Suprapubic skin (tissue), 4 donors: ENCODE measurements around the gene USP15. TPM values are rescaled to one million over a fixed set of nuclear protein-coding genes. Genes with fewer than 3 reads are reported as not detected.

Experiments used
- DNase-seq, 2 donors: peaks; one replicate each; pipeline ENCODE4 v3.0.0-alpha.2; 2019; ENCODE audit warnings: low spot score in 2 of 2
- H3K27ac ChIP-seq: fragments of 200-600 bp; sonication (generic); one replicate; pipeline ENCODE4 v1.5.1; 2019
- H3K27me3 ChIP-seq: fragments of 200-600 bp; sonication (generic); one replicate; pipeline ENCODE4 v1.5.1; 2019
- H3K36me3 ChIP-seq: fragments of 200-600 bp; sonication (generic); one replicate; pipeline ENCODE4 v1.5.1; 2019
- H3K4me1 ChIP-seq: fragments of 200-600 bp; sonication (generic); one replicate; pipeline ENCODE4 v1.5.1; 2019
- H3K4me3 ChIP-seq: fragments of 200-600 bp; sonication (generic); one replicate; pipeline ENCODE4 v1.5.1; 2019; ENCODE audit warnings: mild to moderate bottlenecking
- H3K9me3 ChIP-seq: fragments of 200-600 bp; sonication (generic); one replicate; pipeline ENCODE4 v1.5.1; 2019
- CTCF ChIP-seq, 2 donors: fragments of 200-600 bp in 1 of 2; fragments of 450-650 bp in 1 of 2; sonication (generic) in 1 of 2; IDR thresholded peaks; one replicate each; pipeline ENCODE4 v1.5.1; 2016 to 2019; ENCODE audit warnings: antibody characterized with exemption in 2 of 2, mild to moderate bottlenecking in 1 of 2, moderate library complexity in 1 of 2
- EP300 ChIP-seq: sonication (generic); formaldehyde crosslinking; IDR thresholded peaks from one replicate; pipeline ENCODE4 v1.6.1; 2017; ENCODE audit warnings: antibody characterized with exemption
- POLR2A ChIP-seq, 2 donors: fragments of 450-650 bp; IDR thresholded peaks; one replicate each; pipeline ENCODE4 v1.6.1; 2017; ENCODE audit warnings: antibody characterized with exemption in 2 of 2, mild to moderate bottlenecking in 2 of 2, moderate library complexity in 2 of 2
- POLR2AphosphoS5 ChIP-seq, 3 donors: sonication (generic); formaldehyde crosslinking; IDR thresholded peaks; one replicate each; pipeline ENCODE4 v1.6.1; 2017; ENCODE audit warnings: antibody characterized with exemption in 3 of 3
- WGBS: methylation state at CpG from one replicate; pipeline ENCODE4 v1.1.5; 2018; 5-methylcytosine and 5-hydroxymethylcytosine counted together
- total RNA-seq, 4 donors: library from RNA; depleted of rRNA; stranded (reverse); fragments of >200 nt; gene quantifications; one replicate each; pipeline ENCODE4 v1.1.0, GENCODE V29; 2016

The USP15 gene
- total RNA-seq, 4 donors from 2014 or later = 59.1 to 141 (median 80.6) TPM

GRCh38 chr12:62249419-62249818 is 10.8 kb upstream of the USP15 start:
- no peaks in the 10 kb centered on the region for H3K27me3 ChIP-seq
- no peaks in the 10 kb centered on the region for H3K36me3 ChIP-seq
- no peak for DNase-seq
- no peak overlapping the region for H3K27ac ChIP-seq
- no peaks in the 10 kb centered on the region for H3K9me3 ChIP-seq
- peaks cover 20% of the 10 kb centered on the region for H3K4me1 ChIP-seq
- WGBS = 92% methylated on average over 2 of the region's 2 CpGs
- TF ChIP-seq POLR2A (IDR thresholded peaks at IDR 0.05) (no peak), EP300 (no peak)
- H3K4me3 ChIP-seq = no peak overlapping the region

GRCh38 chr12:62250671-62251608 is 9.3 kb upstream of the USP15 start:
- H3K27me3 ChIP-seq = no peaks in the 10 kb centered on the region
- H3K27ac ChIP-seq = peak overlapping the region; percentile 60
- no peaks in the 10 kb centered on the region for H3K36me3 ChIP-seq
- no peak for TF ChIP-seq POLR2A (IDR thresholded peaks at IDR 0.05)
- no peak for TF ChIP-seq EP300
- no peak for TF ChIP-seq CTCF (IDR thresholded peaks at IDR 0.05)
- TF ChIP-seq POLR2AphosphoS5 (IDR thresholded peaks at IDR 0.05) = no peak
- H3K4me1 ChIP-seq = peaks cover 20% of the 10 kb centered on the region
- H3K9me3 ChIP-seq = no peaks in the 10 kb centered on the region
- WGBS = 41% methylated on average over 3 of the region's 3 CpGs
- no peak overlapping the region for H3K4me3 ChIP-seq
- no peak for DNase-seq

- DNase-seq = no peak
- Histone ChIP-seq H3K4me3 (no peak overlapping the region), H3K27me3 (no peaks in the 10 kb centered on the region), H3K9me3 (no peaks in the 10 kb centered on the region), H3K27ac (peak overlapping the region; percentile 45), H3K36me3 (no peaks in the 10 kb centered on the region), H3K4me1 (peaks cover 20% of the 10 kb centered on the region)
- TF ChIP-seq POLR2A (IDR thresholded peaks at IDR 0.05) (no peak), EP300 (no peak), POLR2AphosphoS5 (IDR thresholded peaks at IDR 0.05) (no peak)
Measured at GRCh38 chr12:62251609-62251958, 8.6 kb upstream of the USP15 start.

GRCh38 chr12:62252576-62252975 is 7.6 kb upstream of the USP15 start:
- H3K27ac ChIP-seq = no peak overlapping the region
- peaks cover 20% of the 10 kb centered on the region for H3K4me1 ChIP-seq

GRCh38 chr12:62254967-62255366 is 5.2 kb upstream of the USP15 start:
- no peak for TF ChIP-seq EP300
- no peak for TF ChIP-seq CTCF (IDR thresholded peaks at IDR 0.05)
- TF ChIP-seq POLR2AphosphoS5 (IDR thresholded peaks at IDR 0.05) = no peak
- no peak for TF ChIP-seq POLR2A (IDR thresholded peaks at IDR 0.05)
- no peak for DNase-seq
- WGBS = 98% methylated on average over 3 of the region's 3 CpGs

More at GRCh38 chr12:62252576-62252975, 7.6 kb upstream of the USP15 start:
- TF ChIP-seq POLR2A (IDR thresholded peaks at IDR 0.05) (no peak), EP300 (no peak), CTCF (IDR thresholded peaks at IDR 0.05) (no peak), POLR2AphosphoS5 (IDR thresholded peaks at IDR 0.05) (no peak)
- no peaks in the 10 kb centered on the region for H3K9me3 ChIP-seq
- 95% methylated on average over 4 of the region's 4 CpGs for WGBS
- no peak for DNase-seq
- H3K36me3 ChIP-seq = no peaks in the 10 kb centered on the region
- H3K4me3 ChIP-seq = no peak overlapping the region
- no peaks in the 10 kb centered on the region for H3K27me3 ChIP-seq

GRCh38 chr12:62256408-62257096 is 3.7 kb upstream of the USP15 start:
- Histone ChIP-seq H3K4me1 (peaks cover 22% of the 10 kb centered on the region), H3K9me3 (no peaks in the 10 kb centered on the region), H3K27ac (no peak overlapping the region), H3K36me3 (no peaks in the 10 kb centered on the region), H3K27me3 (no peaks in the 10 kb centered on the region), H3K4me3 (no peak overlapping the region)
- no peak for TF ChIP-seq POLR2A (IDR thresholded peaks at IDR 0.05)
- TF ChIP-seq CTCF (IDR thresholded peaks at IDR 0.05) = no peak
- TF ChIP-seq EP300 = no peak
- no peak for TF ChIP-seq POLR2AphosphoS5 (IDR thresholded peaks at IDR 0.05)
- no peak for DNase-seq
- 74% methylated on average over 8 of the region's 8 CpGs for WGBS

More at GRCh38 chr12:62254967-62255366, 5.2 kb upstream of the USP15 start:
- Histone ChIP-seq H3K9me3 (no peaks in the 10 kb centered on the region), H3K27ac (no peak overlapping the region), H3K36me3 (no peaks in the 10 kb centered on the region), H3K27me3 (no peaks in the 10 kb centered on the region), H3K4me3 (no peak overlapping the region), H3K4me1 (peaks cover 28% of the 10 kb centered on the region)
